HFFc6 (cell line): ENCODE data around the gene TMPRSS3. TPM values are rescaled to one million over a fixed set of nuclear protein-coding genes. Genes with fewer than 3 reads are reported as not detected.

Experiments
- DNase-seq: peaks from one replicate; pipeline ENCODE4 v3.0.0-alpha.2; 2018
- H3K27ac Mint-ChIP-seq: 2 replicates; pipeline ENCODE4 v1.8.0; 2020; ENCODE audit warnings: mild to moderate bottlenecking, mixed read lengths
- H3K27me3 Mint-ChIP-seq: 2 replicates; pipeline ENCODE4 v1.8.0; 2021; ENCODE audit warnings: mild to moderate bottlenecking, moderate library complexity, mixed read lengths; ENCODE audit not compliant: insufficient read depth
- H3K36me3 Mint-ChIP-seq: 2 replicates; pipeline ENCODE4 v1.8.0; 2021; ENCODE audit warnings: low read depth, mixed read lengths
- H3K4me1 Mint-ChIP-seq: 2 replicates; pipeline ENCODE4 v1.8.0; 2020; ENCODE audit warnings: low read depth, mixed read lengths
- H3K4me3 Mint-ChIP-seq: 2 replicates; pipeline ENCODE4 v1.8.0; 2020; ENCODE audit warnings: mild to moderate bottlenecking, moderate library complexity, mixed read lengths
- H3K9me3 Mint-ChIP-seq: 2 replicates; pipeline ENCODE4 v1.8.0; 2020; ENCODE audit warnings: mild to moderate bottlenecking, mixed read lengths
- total RNA-seq, 6 experiments: library from RNA; stranded (reverse); fragmentation: NEBNext Ultra II Directional; extraction: Animal tissue kit (Norgen Biotek cat#: 25700); gene quantifications; 2 replicates in 1 of 6; 3 replicates in 5 of 6; pipeline ENCODE4 v1.2.3, GENCODE V29; 2021
- TF ChIP-seq, protein P1 (sequence below): fragments of 200-600 bp; sonication (generic); IDR thresholded peaks from 2 replicates; pipeline ENCODE4 v1.5.0; 2021; ENCODE audit warnings: antibody characterized with exemption, mild to moderate bottlenecking

TMPRSS3 gene
- total RNA-seq, 6 experiments from 2014 or later: not detected

DNA sequence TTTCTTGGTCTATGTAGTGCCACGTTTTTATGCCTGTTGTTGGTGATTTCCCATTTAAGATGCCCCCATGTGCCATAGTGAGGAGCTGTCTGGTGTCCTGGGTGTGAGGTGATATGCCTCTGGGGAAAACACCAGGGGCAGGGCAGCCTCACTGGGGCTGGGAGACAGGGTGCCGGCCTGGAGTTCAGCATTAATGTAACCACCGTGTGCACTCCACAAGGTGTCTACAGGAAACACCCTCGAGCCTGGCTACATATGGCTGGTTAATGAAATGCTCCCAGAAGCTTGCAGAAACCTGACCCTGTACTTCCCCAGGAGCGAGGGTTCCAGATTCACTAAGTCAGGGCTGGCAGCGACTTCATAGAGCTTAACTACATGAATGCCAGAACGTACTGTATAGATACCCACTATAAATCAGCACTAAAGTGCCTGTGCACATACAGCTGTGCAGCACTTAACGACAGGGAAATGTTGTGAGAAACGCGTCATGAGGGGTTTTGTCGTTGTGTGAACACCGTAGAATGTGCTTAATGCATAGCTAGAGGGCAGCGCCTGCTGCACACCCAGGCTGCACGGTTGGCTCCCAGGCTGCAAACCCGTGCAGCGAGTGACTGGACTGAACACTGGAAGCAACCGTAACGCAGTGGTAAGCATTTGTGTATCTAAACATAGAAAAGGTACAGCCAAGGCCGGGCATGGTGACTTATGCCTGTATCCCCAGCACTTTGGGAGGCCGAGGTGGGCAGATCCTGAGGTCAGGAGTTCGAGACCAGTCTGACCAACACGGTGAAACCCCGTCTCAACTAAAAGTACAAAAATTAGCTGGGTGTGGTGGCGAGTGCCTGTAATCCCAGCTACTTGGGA is 55.4 kb downstream of the TMPRSS3 start:
- peaks cover 69% of the 10 kb centered on the region for H3K9me3 Mint-ChIP-seq
- H3K27ac Mint-ChIP-seq: no peak overlapping the region
- peaks cover 11% of the 10 kb centered on the region; the same call in 1 of the 2 replicates for H3K36me3 Mint-ChIP-seq
- H3K4me1 Mint-ChIP-seq: no peaks in the 10 kb centered on the region
- no peaks in the 10 kb centered on the region; the same call in 1 of the 2 replicates for H3K27me3 Mint-ChIP-seq
- DNase-seq: no peak
- no peak overlapping the region for H3K4me3 Mint-ChIP-seq
- TF ChIP-seq, protein P1, sequence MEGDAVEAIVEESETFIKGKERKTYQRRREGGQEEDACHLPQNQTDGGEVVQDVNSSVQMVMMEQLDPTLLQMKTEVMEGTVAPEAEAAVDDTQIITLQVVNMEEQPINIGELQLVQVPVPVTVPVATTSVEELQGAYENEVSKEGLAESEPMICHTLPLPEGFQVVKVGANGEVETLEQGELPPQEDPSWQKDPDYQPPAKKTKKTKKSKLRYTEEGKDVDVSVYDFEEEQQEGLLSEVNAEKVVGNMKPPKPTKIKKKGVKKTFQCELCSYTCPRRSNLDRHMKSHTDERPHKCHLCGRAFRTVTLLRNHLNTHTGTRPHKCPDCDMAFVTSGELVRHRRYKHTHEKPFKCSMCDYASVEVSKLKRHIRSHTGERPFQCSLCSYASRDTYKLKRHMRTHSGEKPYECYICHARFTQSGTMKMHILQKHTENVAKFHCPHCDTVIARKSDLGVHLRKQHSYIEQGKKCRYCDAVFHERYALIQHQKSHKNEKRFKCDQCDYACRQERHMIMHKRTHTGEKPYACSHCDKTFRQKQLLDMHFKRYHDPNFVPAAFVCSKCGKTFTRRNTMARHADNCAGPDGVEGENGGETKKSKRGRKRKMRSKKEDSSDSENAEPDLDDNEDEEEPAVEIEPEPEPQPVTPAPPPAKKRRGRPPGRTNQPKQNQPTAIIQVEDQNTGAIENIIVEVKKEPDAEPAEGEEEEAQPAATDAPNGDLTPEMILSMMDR: no peak

GRCh38 chr21:42338729-42339715 is 56.8 kb downstream of the TMPRSS3 start:
- DNase-seq: no peak
- Mint-ChIP-seq H3K27me3 (no peaks in the 10 kb centered on the region; the same call in 1 of the 2 replicates), H3K4me3 (no peak overlapping the region), H3K4me1 (no peaks in the 10 kb centered on the region), H3K36me3 (peaks cover 3% of the 10 kb centered on the region; the same call in 1 of the 2 replicates), H3K27ac (no peak overlapping the region), H3K9me3 (peaks cover 58% of the 10 kb centered on the region)
- TF ChIP-seq, protein P1: no peak

- DNase-seq: no peak
- TF ChIP-seq, protein P1: peak; percentile 13; the same call in 1 of the 2 replicates
- H3K36me3 Mint-ChIP-seq: peaks cover 3% of the 10 kb centered on the region; the same call in 1 of the 2 replicates
- H3K27ac Mint-ChIP-seq: no peak overlapping the region
- peaks cover 54% of the 10 kb centered on the region for H3K9me3 Mint-ChIP-seq
- H3K4me1 Mint-ChIP-seq: no peaks in the 10 kb centered on the region
- no peaks in the 10 kb centered on the region; the same call in 1 of the 2 replicates for H3K27me3 Mint-ChIP-seq
- H3K4me3 Mint-ChIP-seq: no peak overlapping the region
These were observed 57.8 kb downstream of the TMPRSS3 start for GRCh38 chr21:42337830-42338728.

DNA sequence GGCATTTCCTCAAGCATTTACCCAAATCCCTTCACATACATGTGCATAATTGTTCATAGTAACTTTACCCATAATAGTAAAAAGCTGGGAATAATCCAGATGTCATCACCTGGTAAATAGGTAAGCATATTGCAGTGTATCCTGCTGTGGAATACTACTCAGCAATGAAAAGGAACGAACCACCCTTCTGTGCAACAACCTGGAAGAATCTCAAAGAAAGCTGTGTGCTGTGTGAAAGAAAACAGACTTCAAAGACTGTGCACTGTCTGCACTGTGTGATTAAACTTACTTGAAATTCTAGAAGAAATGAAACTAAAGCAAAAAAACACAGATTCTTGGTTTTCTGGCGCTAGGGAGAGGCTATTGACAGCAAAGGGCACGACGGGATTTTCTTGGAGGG is 58.6 kb downstream of the TMPRSS3 start:
- H3K27ac Mint-ChIP-seq: no peak overlapping the region
- DNase-seq: no peak
- H3K4me3 Mint-ChIP-seq: no peak overlapping the region
- H3K4me1 Mint-ChIP-seq: no peaks in the 10 kb centered on the region
- TF ChIP-seq, protein P1: no peak
- H3K27me3 Mint-ChIP-seq: no peaks in the 10 kb centered on the region; the same call in 1 of the 2 replicates
- peaks cover 3% of the 10 kb centered on the region; the same call in 1 of the 2 replicates for H3K36me3 Mint-ChIP-seq
- H3K9me3 Mint-ChIP-seq: peaks cover 58% of the 10 kb centered on the region
